ENCODE results near the gene VHLL.

VHLL gene

GRCh38 chr1:156259805-156260204, 39.3 kb downstream of the VHLL start:
- Histone ChIP-seq H3K4me3 (replicated peaks; ENCODE audit: insufficient read depth, low read length) (no peak overlapping the region), H3K27me3 (ENCODE audit: insufficient read depth, poor library complexity, severe bottlenecking) (no peaks in the 10 kb centered on the region), H3K27ac (replicated peaks) (no peak overlapping the region)
- DNase-seq (ENCODE audit: low read depth in 1 of 2, low spot score in 1 of 2): no peak
- no peak for TF ChIP-seq CTCF (IDR thresholded peaks at IDR 0.05; ENCODE audit: insufficient read depth, low read length)

DNA sequence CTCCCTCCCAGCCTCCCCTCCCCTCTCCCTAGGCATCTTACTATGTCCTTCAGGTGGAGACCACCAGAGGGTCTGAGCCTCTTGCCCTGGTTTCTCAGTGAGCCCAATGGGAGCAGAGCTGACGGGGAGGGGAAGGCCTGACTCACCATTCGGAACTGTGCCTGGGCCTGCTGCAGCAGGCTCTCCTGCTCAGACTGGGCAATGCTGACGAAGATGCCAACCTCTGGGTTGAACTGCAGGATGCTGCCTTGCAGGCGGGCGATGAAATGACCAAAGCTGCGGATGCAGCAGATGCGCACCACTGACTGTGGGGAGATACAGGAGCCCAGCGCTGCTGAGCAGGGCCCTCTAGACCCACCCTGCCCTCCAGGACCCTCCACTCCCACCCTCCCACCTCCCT, 40.2 kb downstream of the VHLL start:
- no peak for DNase-seq (ENCODE audit: low read depth in 1 of 2, low spot score in 1 of 2)
- TF ChIP-seq POLR2AphosphoS5 (IDR thresholded peaks at IDR 0.05; ENCODE audit: low read depth): no peak
- no peak for TF ChIP-seq GABPA (IDR thresholded peaks at IDR 0.05; ENCODE audit: low read depth)
- no peak for TF ChIP-seq SPI1 (IDR thresholded peaks at IDR 0.05; ENCODE audit: borderline replicate concordance, low read depth)
- TF ChIP-seq CTCF (IDR thresholded peaks at IDR 0.05; ENCODE audit: insufficient read depth, low read length): no peak
- TF ChIP-seq REST (IDR thresholded peaks at IDR 0.05; ENCODE audit: insufficient replicate concordance, low read depth): no peak
- Histone ChIP-seq H3K27me3 (ENCODE audit: insufficient read depth, poor library complexity, severe bottlenecking) (no peaks in the 10 kb centered on the region), H3K27ac (replicated peaks) (no peak overlapping the region), H3K4me3 (replicated peaks; ENCODE audit: insufficient read depth, low read length) (no peak overlapping the region)

- DNase-seq (ENCODE audit: low read depth in 1 of 2, low spot score in 1 of 2): peak in 1 of 2 experiments; percentile 48
- no peak for TF ChIP-seq SPI1 (IDR thresholded peaks at IDR 0.05; ENCODE audit: borderline replicate concordance, low read depth)
- no peak for TF ChIP-seq CTCF (IDR thresholded peaks at IDR 0.05; ENCODE audit: insufficient read depth, low read length)
- TF ChIP-seq REST (IDR thresholded peaks at IDR 0.05; ENCODE audit: insufficient replicate concordance, low read depth): no peak
- no peak for TF ChIP-seq GABPA (IDR thresholded peaks at IDR 0.05; ENCODE audit: low read depth)
- TF ChIP-seq POLR2AphosphoS5 (IDR thresholded peaks at IDR 0.05; ENCODE audit: low read depth): no peak
- H3K4me3 ChIP-seq (replicated peaks; ENCODE audit: insufficient read depth, low read length): no peak overlapping the region
- peak overlapping the region; percentile 56 for H3K27ac ChIP-seq (replicated peaks)
- no peaks in the 10 kb centered on the region for H3K27me3 ChIP-seq (ENCODE audit: insufficient read depth, poor library complexity, severe bottlenecking)
These were observed 41.4 kb downstream of the VHLL start for GRCh38 chr1:156257711-156258110.

DNA sequence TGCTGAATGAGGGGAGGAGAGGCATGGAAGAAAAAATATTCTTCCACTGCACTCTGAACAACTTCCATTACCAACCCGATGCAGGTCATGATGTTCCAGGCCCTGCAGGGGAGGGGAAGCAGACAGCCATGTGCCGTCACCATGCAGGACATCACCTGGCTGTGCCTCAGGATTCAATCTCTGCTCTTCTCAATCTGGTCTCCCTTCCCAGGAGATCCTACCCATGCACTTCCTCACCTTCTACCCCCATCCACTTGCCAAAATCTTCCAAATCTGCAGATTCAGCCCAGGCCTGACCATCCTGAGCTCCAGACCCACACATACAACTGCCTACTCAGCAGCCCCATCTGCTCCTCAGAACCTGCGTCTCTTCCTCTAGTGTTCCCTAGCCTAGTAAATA, 45.5 kb downstream of the VHLL start:
- Histone ChIP-seq H3K27me3 (ENCODE audit: insufficient read depth, poor library complexity, severe bottlenecking) (no peaks in the 10 kb centered on the region), H3K4me3 (replicated peaks; ENCODE audit: insufficient read depth, low read length) (no peak overlapping the region), H3K27ac (replicated peaks) (no peak overlapping the region)
- DNase-seq (ENCODE audit: low read depth in 1 of 2, low spot score in 1 of 2): no peak
- no peak for TF ChIP-seq POLR2AphosphoS5 (IDR thresholded peaks at IDR 0.05; ENCODE audit: low read depth)
- TF ChIP-seq REST (IDR thresholded peaks at IDR 0.05; ENCODE audit: insufficient replicate concordance, low read depth): no peak
- no peak for TF ChIP-seq SPI1 (IDR thresholded peaks at IDR 0.05; ENCODE audit: borderline replicate concordance, low read depth)
- TF ChIP-seq GABPA (IDR thresholded peaks at IDR 0.05; ENCODE audit: low read depth): no peak
- TF ChIP-seq CTCF (IDR thresholded peaks at IDR 0.05; ENCODE audit: insufficient read depth, low read length): no peak

Data from HL-60 (cell line).